Measurements from ENCODE around the gene NDUFS7. TPM values are rescaled to one million over a fixed set of nuclear protein-coding genes. Genes with fewer than 3 reads are reported as not detected.

The NDUFS7 gene
- polyA plus RNA-seq, 12 donors: 44.5 to 91.2 (median 61.1) TPM; not detected in 1

Other genes starting within 250 kb of the NDUFS7 start
- gene SBNO2, start 209.6 kb upstream of the NDUFS7 start, polyA plus RNA-seq (ENCODE audit: insufficient read length in 12 of 12): 10 to 100 TPM in 6 of 12 donors, 1 to 10 TPM in 5, not detected in 1; 7.4 to 33.2 (median 10.2) TPM
- 10 to 100 TPM in 11 of 12 donors, not detected in 1; 35.8 to 56.1 (median 44.3) TPM for gene STK11, start 178.1 kb upstream of the NDUFS7 start, polyA plus RNA-seq (ENCODE audit: insufficient read length in 12 of 12)
- 1 to 10 TPM in 7 of 12 donors, under 1 TPM in 3, not detected in 2; 0.65 to 2.2 (median 1.1) TPM for gene CBARP, start 145.9 kb upstream of the NDUFS7 start, polyA plus RNA-seq (ENCODE audit: insufficient read length in 12 of 12)
- 100 to 1,000 TPM in 10 of 12 donors, 10 to 100 TPM in 1, not detected in 1; 94.6 to 231 (median 136) TPM for gene ATP5F1D, start 142.2 kb upstream of the NDUFS7 start, polyA plus RNA-seq (ENCODE audit: insufficient read length in 12 of 12)
- gene MIDN, start 135.3 kb upstream of the NDUFS7 start, polyA plus RNA-seq (ENCODE audit: insufficient read length in 12 of 12): 100 to 1,000 TPM in 1 of 12 donors, 10 to 100 TPM in 11; 22.4 to 149 (median 30.9) TPM
- 100 to 1,000 TPM; 391 to 559 (median 467) TPM for gene CIRBP, start 114.6 kb upstream of the NDUFS7 start, polyA plus RNA-seq (ENCODE audit: insufficient read length in 12 of 12)
- gene FAM174C, start 108.4 kb upstream of the NDUFS7 start, polyA plus RNA-seq (ENCODE audit: insufficient read length in 12 of 12): 10 to 100 TPM in 9 of 12 donors, 1 to 10 TPM in 1, not detected in 2; 9.4 to 17.0 (median 12.6) TPM
- gene EFNA2, start 98.0 kb upstream of the NDUFS7 start, polyA plus RNA-seq (ENCODE audit: insufficient read length in 12 of 12): 10 to 100 TPM in 1 of 12 donors, 1 to 10 TPM in 6, under 1 TPM in 4, not detected in 1; 0.33 to 12.8 (median 1.5) TPM
- 100 to 1,000 TPM in 10 of 12 donors, 10 to 100 TPM in 1, not detected in 1; 83.4 to 279 (median 178) TPM for gene GAMT, start 17.6 kb downstream of the NDUFS7 start, polyA plus RNA-seq (ENCODE audit: insufficient read length in 12 of 12)
- 100 to 1,000 TPM in 1 of 12 donors, 10 to 100 TPM in 10, not detected in 1; 53.6 to 125 (median 62.2) TPM for gene DAZAP1, start 23.7 kb downstream of the NDUFS7 start, polyA plus RNA-seq (ENCODE audit: insufficient read length in 12 of 12)
- 1,000 to 10,000 TPM in 4 of 12 donors, 100 to 1,000 TPM in 7, not detected in 1; 661 to 1,382 (median 915) TPM for gene RPS15, start 54.5 kb downstream of the NDUFS7 start, polyA plus RNA-seq (ENCODE audit: insufficient read length in 12 of 12)
- 1 to 10 TPM in 2 of 12 donors, under 1 TPM in 9, not detected in 1; 0.45 to 6.1 (median 0.74) TPM for gene APC2, start 66.2 kb downstream of the NDUFS7 start, polyA plus RNA-seq (ENCODE audit: insufficient read length in 12 of 12)
- gene C19orf25, start 95.3 kb downstream of the NDUFS7 start, polyA plus RNA-seq (ENCODE audit: insufficient read length in 12 of 12): 10 to 100 TPM in 11 of 12 donors, not detected in 1; 13.1 to 23.4 (median 14.4) TPM
- gene PCSK4, start 106.4 kb downstream of the NDUFS7 start, polyA plus RNA-seq (ENCODE audit: insufficient read length in 12 of 12): 1 to 10 TPM in 3 of 12 donors, under 1 TPM in 7, not detected in 2; 0.52 to 3.3 (median 0.79) TPM
- gene REEP6, start 107.3 kb downstream of the NDUFS7 start, polyA plus RNA-seq (ENCODE audit: insufficient read length in 12 of 12): 10 to 100 TPM in 1 of 12 donors, 1 to 10 TPM in 10, not detected in 1; 1.2 to 16.1 (median 1.7) TPM
- gene ADAMTSL5, start 129.1 kb downstream of the NDUFS7 start, polyA plus RNA-seq (ENCODE audit: insufficient read length in 12 of 12): 10 to 100 TPM in 11 of 12 donors, not detected in 1; 10.4 to 20.2 (median 14.7) TPM
- gene PLK5, start 140.2 kb downstream of the NDUFS7 start, polyA plus RNA-seq (ENCODE audit: insufficient read length in 12 of 12): under 1 TPM in 7 of 12 donors, not detected in 5; 0.17 to 0.78 (median 0.24) TPM
- gene MEX3D, start 184.4 kb downstream of the NDUFS7 start, polyA plus RNA-seq (ENCODE audit: insufficient read length in 12 of 12): 10 to 100 TPM in 11 of 12 donors, not detected in 1; 17.1 to 35.0 (median 21.8) TPM
- gene MBD3, start 209.0 kb downstream of the NDUFS7 start, polyA plus RNA-seq (ENCODE audit: insufficient read length in 12 of 12): 10 to 100 TPM in 11 of 12 donors, not detected in 1; 40.7 to 68.7 (median 44.7) TPM
- gene UQCR11, start 221.6 kb downstream of the NDUFS7 start, polyA plus RNA-seq (ENCODE audit: insufficient read length in 12 of 12): 100 to 1,000 TPM in 6 of 12 donors, 10 to 100 TPM in 5, not detected in 1; 49.0 to 127 (median 106) TPM

All from muscle of arm (tissue), 12 donors.